ENCODE data around the gene GCLC. TPM values are rescaled to one million over a fixed set of nuclear protein-coding genes. Genes with fewer than 3 reads are reported as not detected.

Gene GCLC
- total RNA-seq, 1 experiment from 2014 or later = 37.2 TPM

DNA sequence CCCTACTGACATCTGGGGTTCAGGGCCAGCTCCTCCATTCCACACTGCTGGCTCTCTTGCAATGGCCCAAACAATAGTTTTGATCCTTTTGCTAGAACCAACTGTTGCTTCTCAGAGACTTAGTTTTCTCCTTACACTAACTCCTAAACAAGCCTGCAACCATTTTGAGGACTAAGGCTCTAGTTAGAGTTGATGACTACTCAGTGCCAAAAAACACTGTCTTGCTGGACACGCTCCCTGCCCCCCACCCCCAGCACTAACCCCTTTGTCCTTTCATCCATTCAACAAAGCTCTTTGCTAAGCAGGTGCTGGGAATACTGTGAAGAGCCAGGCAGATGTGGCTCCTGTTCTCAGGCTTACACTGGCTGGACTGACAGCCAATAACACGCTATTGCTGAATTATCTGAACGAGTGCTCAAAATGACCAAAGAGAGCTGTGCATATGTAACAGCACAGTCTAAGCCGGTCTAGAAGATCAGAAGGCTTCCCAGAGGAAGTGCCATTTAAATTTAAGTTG, 17.6 kb downstream of the GCLC start:
- Histone ChIP-seq H3K4me3 (ENCODE audit: low read depth in 2 of 2, low read length in 2 of 2) (no peak overlapping the region), H3K4me1 (ENCODE audit: control insufficient read depth, insufficient read depth, low read length) (peaks cover 47% of the 10 kb centered on the region), H3K9me3 (ENCODE audit: control insufficient read depth, insufficient read depth, low read depth, low read length) (no peaks in the 10 kb centered on the region), H3K36me3 (ENCODE audit: control insufficient read depth, insufficient read depth, low read length) (no peaks in the 10 kb centered on the region), H3K27ac (ENCODE audit: low read length) (no peak overlapping the region), H3K27me3 (ENCODE audit: control insufficient read depth, insufficient read depth, low read length) (no peaks in the 10 kb centered on the region)
- no TSS peak for BruUV-seq (replicated peaks)
- CTCF ChIA-PET = interaction anchor here (0.7 kb wide), 1 partner anchor 176 kb away, joined by 3 read pairs; no protein-coding TSS in a partner anchor
- DNase-seq (ENCODE audit: low read depth, low spot score) (no peak), ATAC-seq (no peak)
- POLR2A ChIA-PET = no interaction called here
- intact Hi-C loops (cut with micrococcal nuclease; ENCODE audit: unreplicated experiment) = no loop called here
- TF ChIP-seq, protein P1, sequence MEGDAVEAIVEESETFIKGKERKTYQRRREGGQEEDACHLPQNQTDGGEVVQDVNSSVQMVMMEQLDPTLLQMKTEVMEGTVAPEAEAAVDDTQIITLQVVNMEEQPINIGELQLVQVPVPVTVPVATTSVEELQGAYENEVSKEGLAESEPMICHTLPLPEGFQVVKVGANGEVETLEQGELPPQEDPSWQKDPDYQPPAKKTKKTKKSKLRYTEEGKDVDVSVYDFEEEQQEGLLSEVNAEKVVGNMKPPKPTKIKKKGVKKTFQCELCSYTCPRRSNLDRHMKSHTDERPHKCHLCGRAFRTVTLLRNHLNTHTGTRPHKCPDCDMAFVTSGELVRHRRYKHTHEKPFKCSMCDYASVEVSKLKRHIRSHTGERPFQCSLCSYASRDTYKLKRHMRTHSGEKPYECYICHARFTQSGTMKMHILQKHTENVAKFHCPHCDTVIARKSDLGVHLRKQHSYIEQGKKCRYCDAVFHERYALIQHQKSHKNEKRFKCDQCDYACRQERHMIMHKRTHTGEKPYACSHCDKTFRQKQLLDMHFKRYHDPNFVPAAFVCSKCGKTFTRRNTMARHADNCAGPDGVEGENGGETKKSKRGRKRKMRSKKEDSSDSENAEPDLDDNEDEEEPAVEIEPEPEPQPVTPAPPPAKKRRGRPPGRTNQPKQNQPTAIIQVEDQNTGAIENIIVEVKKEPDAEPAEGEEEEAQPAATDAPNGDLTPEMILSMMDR (IDR thresholded peaks at IDR 0.05) = no peak
- TF ChIP-seq SIN3A (IDR thresholded peaks at IDR 0.05; ENCODE audit: borderline replicate concordance, insufficient read depth, low read depth, low read length) (no peak), POLR2AphosphoS5 (IDR thresholded peaks at IDR 0.05; ENCODE audit: low read depth, low read length) (no peak), TCF7L2 (IDR thresholded peaks at IDR 0.05; ENCODE audit: low read depth, low read length) (no peak)
- TF ChIP-seq, protein P2, sequence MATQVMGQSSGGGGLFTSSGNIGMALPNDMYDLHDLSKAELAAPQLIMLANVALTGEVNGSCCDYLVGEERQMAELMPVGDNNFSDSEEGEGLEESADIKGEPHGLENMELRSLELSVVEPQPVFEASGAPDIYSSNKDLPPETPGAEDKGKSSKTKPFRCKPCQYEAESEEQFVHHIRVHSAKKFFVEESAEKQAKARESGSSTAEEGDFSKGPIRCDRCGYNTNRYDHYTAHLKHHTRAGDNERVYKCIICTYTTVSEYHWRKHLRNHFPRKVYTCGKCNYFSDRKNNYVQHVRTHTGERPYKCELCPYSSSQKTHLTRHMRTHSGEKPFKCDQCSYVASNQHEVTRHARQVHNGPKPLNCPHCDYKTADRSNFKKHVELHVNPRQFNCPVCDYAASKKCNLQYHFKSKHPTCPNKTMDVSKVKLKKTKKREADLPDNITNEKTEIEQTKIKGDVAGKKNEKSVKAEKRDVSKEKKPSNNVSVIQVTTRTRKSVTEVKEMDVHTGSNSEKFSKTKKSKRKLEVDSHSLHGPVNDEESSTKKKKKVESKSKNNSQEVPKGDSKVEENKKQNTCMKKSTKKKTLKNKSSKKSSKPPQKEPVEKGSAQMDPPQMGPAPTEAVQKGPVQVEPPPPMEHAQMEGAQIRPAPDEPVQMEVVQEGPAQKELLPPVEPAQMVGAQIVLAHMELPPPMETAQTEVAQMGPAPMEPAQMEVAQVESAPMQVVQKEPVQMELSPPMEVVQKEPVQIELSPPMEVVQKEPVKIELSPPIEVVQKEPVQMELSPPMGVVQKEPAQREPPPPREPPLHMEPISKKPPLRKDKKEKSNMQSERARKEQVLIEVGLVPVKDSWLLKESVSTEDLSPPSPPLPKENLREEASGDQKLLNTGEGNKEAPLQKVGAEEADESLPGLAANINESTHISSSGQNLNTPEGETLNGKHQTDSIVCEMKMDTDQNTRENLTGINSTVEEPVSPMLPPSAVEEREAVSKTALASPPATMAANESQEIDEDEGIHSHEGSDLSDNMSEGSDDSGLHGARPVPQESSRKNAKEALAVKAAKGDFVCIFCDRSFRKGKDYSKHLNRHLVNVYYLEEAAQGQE (IDR thresholded peaks at IDR 0.05; ENCODE audit: insufficient read depth in 1 of 2, low read depth in 2 of 2, low read length in 1 of 2) = no peak
- in situ Hi-C loops (cut with HindIII; ENCODE audit: low pct_unique_long_range_greater_than_20kb, low sequenced_read_pairs) = no loop called here

DNA sequence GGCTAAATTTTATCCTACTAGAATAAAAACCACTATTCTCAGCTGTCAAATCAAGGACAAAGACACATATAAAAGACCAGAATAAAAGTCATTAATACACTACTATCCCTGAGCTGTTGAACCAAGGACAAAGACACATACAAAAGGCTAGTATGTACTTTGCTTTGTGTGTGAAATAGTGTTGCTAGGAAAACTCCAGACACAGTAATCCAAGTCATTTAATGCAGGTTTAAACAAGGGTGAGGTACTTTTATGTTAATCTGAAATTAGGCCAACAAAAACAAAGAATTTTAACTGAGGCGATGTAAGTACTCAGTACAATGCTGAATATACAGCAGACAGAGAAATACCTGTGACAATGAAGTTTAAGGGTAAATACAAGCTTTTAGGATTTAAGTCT, 18.9 kb downstream of the GCLC start:
- no TSS peak for BruUV-seq (replicated peaks)
- Histone ChIP-seq H3K27me3 (ENCODE audit: control insufficient read depth, insufficient read depth, low read length) (no peaks in the 10 kb centered on the region), H3K27ac (ENCODE audit: low read length) (no peak overlapping the region; the same call in 1 of the 2 replicates), H3K4me3 (ENCODE audit: low read depth in 2 of 2, low read length in 2 of 2) (no peak overlapping the region), H3K36me3 (ENCODE audit: control insufficient read depth, insufficient read depth, low read length) (no peaks in the 10 kb centered on the region), H3K9me3 (ENCODE audit: control insufficient read depth, insufficient read depth, low read depth, low read length) (no peaks in the 10 kb centered on the region), H3K4me1 (ENCODE audit: control insufficient read depth, insufficient read depth, low read length) (peaks cover 41% of the 10 kb centered on the region)
- TF ChIP-seq TCF7L2 (IDR thresholded peaks at IDR 0.05; ENCODE audit: low read depth, low read length) (no peak), POLR2AphosphoS5 (IDR thresholded peaks at IDR 0.05; ENCODE audit: low read depth, low read length) (no peak), SIN3A (IDR thresholded peaks at IDR 0.05; ENCODE audit: borderline replicate concordance, insufficient read depth, low read depth, low read length) (no peak)
- TF ChIP-seq, protein P1 (IDR thresholded peaks at IDR 0.05) = no peak
- TF ChIP-seq, protein P2 (IDR thresholded peaks at IDR 0.05; ENCODE audit: insufficient read depth in 1 of 2, low read depth in 2 of 2, low read length in 1 of 2) = no peak
- in situ Hi-C loops (cut with HindIII; ENCODE audit: low pct_unique_long_range_greater_than_20kb, low sequenced_read_pairs) (no loop called here), intact Hi-C loops (cut with micrococcal nuclease; ENCODE audit: unreplicated experiment) (no loop called here)
- ATAC-seq (no peak), DNase-seq (ENCODE audit: low read depth, low spot score) (no peak)
- POLR2A ChIA-PET = interaction anchor here (0.6 kb wide), 1 partner anchor 911 kb away, joined by 4 read pairs; no protein-coding TSS in a partner anchor
- CTCF ChIA-PET = no interaction called here

Measured in Panc1 (cell line).